ENCODE data around the gene AP2A2.

DNA sequence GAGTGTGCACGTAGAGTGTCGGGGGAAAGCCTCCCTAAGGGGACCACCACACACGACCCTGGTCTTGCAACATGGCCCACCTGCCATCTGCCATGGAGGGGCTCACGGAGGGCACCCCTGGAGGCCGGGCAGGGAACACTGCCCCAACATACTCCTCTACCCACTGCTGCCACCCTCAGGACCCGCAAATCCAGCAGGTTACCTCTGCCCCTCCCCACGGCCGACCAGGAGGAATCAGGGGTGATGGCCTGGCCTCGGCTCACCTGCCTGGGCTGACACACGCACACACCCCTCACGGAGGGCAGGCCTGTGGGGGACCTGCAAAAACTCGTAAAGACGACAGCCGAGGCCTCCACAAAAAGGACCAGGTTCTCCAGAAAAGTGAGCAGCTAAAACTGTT is 45.2 kb upstream of the AP2A2 start:
- TF ChIP-seq RELA (CRISPR knock-in tag; IDR thresholded peaks at IDR 0.05; ENCODE audit: borderline replicate concordance) (no peak), ZNF423 (CRISPR knock-in tag; IDR thresholded peaks at IDR 0.05) (no peak), ETV6 (CRISPR knock-in tag; IDR thresholded peaks at IDR 0.05) (no peak), TEAD1 (CRISPR knock-in tag; IDR thresholded peaks at IDR 0.05) (no peak)
- TF ChIP-seq, protein P1, sequence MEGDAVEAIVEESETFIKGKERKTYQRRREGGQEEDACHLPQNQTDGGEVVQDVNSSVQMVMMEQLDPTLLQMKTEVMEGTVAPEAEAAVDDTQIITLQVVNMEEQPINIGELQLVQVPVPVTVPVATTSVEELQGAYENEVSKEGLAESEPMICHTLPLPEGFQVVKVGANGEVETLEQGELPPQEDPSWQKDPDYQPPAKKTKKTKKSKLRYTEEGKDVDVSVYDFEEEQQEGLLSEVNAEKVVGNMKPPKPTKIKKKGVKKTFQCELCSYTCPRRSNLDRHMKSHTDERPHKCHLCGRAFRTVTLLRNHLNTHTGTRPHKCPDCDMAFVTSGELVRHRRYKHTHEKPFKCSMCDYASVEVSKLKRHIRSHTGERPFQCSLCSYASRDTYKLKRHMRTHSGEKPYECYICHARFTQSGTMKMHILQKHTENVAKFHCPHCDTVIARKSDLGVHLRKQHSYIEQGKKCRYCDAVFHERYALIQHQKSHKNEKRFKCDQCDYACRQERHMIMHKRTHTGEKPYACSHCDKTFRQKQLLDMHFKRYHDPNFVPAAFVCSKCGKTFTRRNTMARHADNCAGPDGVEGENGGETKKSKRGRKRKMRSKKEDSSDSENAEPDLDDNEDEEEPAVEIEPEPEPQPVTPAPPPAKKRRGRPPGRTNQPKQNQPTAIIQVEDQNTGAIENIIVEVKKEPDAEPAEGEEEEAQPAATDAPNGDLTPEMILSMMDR (IDR thresholded peaks at IDR 0.05) = no peak
- TF ChIP-seq, protein P2, sequence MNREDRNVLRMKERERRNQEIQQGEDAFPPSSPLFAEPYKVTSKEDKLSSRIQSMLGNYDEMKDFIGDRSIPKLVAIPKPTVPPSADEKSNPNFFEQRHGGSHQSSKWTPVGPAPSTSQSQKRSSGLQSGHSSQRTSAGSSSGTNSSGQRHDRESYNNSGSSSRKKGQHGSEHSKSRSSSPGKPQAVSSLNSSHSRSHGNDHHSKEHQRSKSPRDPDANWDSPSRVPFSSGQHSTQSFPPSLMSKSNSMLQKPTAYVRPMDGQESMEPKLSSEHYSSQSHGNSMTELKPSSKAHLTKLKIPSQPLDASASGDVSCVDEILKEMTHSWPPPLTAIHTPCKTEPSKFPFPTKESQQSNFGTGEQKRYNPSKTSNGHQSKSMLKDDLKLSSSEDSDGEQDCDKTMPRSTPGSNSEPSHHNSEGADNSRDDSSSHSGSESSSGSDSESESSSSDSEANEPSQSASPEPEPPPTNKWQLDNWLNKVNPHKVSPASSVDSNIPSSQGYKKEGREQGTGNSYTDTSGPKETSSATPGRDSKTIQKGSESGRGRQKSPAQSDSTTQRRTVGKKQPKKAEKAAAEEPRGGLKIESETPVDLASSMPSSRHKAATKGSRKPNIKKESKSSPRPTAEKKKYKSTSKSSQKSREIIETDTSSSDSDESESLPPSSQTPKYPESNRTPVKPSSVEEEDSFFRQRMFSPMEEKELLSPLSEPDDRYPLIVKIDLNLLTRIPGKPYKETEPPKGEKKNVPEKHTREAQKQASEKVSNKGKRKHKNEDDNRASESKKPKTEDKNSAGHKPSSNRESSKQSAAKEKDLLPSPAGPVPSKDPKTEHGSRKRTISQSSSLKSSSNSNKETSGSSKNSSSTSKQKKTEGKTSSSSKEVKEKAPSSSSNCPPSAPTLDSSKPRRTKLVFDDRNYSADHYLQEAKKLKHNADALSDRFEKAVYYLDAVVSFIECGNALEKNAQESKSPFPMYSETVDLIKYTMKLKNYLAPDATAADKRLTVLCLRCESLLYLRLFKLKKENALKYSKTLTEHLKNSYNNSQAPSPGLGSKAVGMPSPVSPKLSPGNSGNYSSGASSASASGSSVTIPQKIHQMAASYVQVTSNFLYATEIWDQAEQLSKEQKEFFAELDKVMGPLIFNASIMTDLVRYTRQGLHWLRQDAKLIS (CRISPR knock-in tag; IDR thresholded peaks at IDR 0.05; ENCODE audit: borderline replicate concordance) = no peak
- TF ChIP-seq, protein P3, sequence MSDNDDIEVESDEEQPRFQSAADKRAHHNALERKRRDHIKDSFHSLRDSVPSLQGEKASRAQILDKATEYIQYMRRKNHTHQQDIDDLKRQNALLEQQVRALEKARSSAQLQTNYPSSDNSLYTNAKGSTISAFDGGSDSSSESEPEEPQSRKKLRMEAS (CRISPR knock-in tag; IDR thresholded peaks at IDR 0.05) = no peak

Measured in WTC11 (cell line).